Activated naive CD4-positive, alpha-beta T cell (primary cell): Measurements from ENCODE around the gene DROSHA.
"Not testable (repeated sequence)": the region's sequence is repeated elsewhere in the genome, so short reads cannot be mapped to it uniquely, and the experiment has no call there.

Experiments used
- DNase-seq, 4 experiments: peaks; one replicate each; lab custom pipeline; 2025; lab: John Stamatoyannopoulos, UW

DROSHA gene

GRCh38 chr5:31381299-31381698 is 150.6 kb downstream of the DROSHA start:
- DNase-seq, result no peak

- no peak for DNase-seq
These were observed 151.8 kb downstream of the DROSHA start for GRCh38 chr5:31380049-31380448.

GRCh38 chr5:31378838-31379237 is 153.1 kb downstream of the DROSHA start:
- DNase-seq, result no peak

DNA sequence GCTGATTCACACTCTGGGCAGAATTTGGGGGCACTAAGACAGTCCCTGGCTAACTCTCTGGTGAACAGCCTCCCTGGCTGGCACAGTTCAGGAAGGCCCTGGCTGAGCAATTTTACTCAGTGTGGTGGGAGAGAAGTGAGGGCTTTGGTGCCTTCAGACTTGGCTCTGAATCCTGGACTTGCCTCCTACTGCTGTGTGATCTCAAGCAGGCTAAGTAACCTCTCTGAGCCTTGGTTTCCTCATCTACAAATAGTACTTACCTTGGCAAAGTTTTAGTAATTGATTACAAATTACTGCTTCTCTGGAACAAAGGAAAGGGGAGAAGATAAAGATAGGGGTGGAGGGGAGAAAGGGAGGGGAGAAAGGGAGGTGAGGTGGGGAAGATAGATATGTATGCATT is 153.8 kb downstream of the DROSHA start:
- DNase-seq, result no peak

DNA sequence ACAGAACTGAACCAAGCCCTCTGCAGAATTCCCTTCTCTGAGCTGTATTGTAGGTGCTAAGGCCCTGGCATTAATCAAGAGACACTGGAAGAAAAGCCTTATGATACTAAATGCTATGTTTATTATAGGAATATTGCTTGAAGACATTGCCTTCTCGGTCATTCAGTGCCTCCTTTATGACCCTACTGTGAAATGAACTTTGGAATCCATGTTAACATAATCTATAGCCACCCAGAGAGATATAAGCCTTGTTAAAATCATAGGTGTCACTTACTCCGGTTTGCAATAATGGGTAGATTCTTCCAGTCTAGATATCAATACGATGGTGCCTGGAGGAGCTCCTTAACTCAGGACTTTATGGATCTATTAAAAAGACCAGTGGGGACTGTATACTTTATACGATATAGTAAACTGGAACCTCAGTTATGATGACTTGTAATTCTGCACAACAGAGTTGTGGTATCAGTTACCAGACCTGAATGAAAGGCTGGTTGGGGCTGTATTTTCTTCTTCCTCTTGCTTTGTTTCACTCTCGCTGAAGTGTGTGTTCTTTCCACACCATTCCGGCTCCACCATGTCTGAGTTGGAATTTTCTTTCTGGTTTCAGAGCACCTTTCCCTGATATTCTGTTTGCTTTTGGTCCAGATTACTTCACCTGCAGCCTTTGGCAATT is 154.5 kb downstream of the DROSHA start:
- DNase-seq, result no peak

GRCh38 chr5:31375999-31376720 is 155.7 kb downstream of the DROSHA start:
- DNase-seq, result no peak

DNA sequence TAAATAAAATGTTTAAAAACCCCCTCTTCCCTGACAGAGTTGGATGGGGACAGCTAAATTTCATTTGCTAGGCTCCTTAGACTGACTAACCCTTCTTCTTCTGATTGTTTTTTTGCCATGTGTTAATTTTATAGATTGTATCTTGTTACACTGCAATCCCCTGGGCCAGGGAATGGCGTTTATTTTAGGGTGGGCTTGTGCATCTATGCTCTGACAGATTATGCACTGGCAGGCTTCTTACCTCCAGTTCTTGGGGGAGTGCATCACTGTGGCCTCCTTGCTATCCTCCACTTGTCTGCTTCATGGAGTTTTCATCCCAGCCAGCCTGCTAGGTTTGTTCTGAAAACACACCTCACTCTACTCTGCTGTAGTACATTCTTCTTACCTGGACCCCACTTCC is 159.8 kb downstream of the DROSHA start:
- no peak for DNase-seq

DNA sequence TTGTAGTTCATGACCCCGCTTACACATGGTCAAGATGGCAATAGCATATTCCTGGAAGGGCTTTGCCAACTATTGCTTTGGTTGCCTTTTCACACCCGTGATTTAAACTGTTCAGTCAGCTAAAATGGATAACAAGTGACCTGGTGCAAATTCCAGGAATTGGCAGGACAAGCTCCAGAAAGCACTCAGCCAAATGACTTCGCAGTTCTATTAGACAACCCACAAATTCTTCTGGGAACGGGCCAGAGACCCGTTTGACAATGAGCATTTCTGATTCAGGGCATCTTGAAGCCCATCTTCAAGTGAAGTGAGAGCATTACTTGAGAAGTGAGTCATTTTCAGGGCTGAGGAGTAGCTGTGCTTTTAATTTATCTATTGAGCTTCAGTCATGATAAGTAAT is 165.0 kb downstream of the DROSHA start:
- no peak for DNase-seq

GRCh38 chr5:31365776-31366175 is 166.1 kb downstream of the DROSHA start:
- DNase-seq, result no peak

GRCh38 chr5:31364881-31365636 is 166.8 kb downstream of the DROSHA start:
- no peak for DNase-seq

- no peak for DNase-seq
These were observed 168.8 kb downstream of the DROSHA start for GRCh38 chr5:31362931-31363568.

GRCh38 chr5:31362529-31362900 is 169.4 kb downstream of the DROSHA start:
- DNase-seq, result no peak

- DNase-seq, result not testable (repeated sequence)
These were observed 170.0 kb downstream of the DROSHA start for GRCh38 chr5:31361704-31362528.

- no peak for DNase-seq
These were observed 170.7 kb downstream of the DROSHA start for GRCh38 chr5:31361234-31361633.

DNA sequence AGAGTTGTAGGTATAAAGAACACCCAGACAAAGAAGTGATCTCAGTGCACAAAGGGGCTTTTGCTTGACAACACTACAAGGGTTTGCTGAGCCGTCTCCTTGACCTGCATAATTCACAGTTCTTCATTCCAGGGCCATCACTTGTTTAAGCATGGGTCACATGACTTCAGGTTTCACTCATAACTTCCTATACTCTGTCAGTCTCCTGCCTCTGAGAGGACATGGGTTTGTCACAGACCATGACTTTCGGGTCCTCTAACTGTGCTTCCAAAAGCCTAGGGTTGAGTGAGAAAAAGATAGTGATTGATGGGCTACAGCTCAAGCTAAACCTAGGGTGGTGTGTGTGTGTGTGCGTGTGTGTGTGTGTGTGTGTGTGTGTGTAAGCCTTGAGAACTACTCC is 172.1 kb downstream of the DROSHA start:
- no peak for DNase-seq

DNA sequence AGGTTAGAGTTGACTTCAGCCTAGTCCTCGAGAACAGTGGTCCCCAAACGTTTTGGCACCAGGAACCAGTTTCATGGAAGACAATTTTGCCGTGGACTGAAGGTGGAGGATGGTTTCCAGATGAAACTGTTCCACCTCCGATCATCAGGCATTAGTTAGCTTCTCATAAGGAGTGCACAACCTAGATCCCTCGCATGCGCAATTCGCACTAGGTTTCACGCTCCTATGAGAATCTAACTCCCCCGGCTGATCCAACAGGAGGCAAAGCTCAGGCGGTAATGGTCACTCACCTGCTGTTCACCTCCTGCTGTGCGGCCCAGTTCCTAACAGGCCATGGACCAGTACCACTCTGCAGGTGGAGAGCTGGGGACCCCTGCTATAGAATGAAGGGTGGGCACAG is 174.9 kb downstream of the DROSHA start:
- no peak for DNase-seq

DNA sequence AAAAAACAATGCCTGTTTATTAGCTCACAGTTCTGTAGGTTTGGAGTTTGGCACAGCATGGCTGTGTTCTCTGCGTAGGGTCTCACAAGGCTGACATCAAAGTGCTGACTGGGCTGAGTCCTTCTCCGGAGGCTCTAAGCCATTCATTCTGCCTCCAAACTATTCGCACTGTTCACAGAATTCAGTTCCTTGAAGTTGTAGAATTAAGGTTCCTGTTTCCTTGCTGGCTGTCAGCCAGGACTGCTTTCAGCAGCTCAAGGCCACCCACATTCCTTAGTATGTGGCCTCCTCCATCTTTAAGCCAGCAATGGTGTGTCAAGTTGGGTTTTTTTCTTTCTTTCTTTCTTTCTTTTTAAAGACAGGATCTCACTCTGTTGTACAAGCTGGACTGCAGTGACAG is 176.6 kb downstream of the DROSHA start:
- no peak for DNase-seq
